Endometrial microvascular endothelial cells (primary cell): ENCODE measurements around the gene CDKL5. TPM values are rescaled to one million over a fixed set of nuclear protein-coding genes. Genes with fewer than 3 reads are reported as not detected.
"Not testable (repeated sequence)": the region's sequence is repeated elsewhere in the genome, so short reads cannot be mapped to it uniquely, and the experiment has no call there.

ENCODE experiments used
- in situ Hi-C: cut with HindIII; loops from 2 replicates; pipeline ENCODE4 v1.10.0; 2017; ENCODE audit warnings: low sequenced_read_pairs, low pct_unique_long_range_greater_than_20kb; ENCODE audit errors: inconsistent ontology term
- total RNA-seq: library from RNA; depleted of rRNA; stranded (reverse); fragments of >200 nt; gene quantifications from one replicate; pipeline ENCODE4 v1.2.3, GENCODE V29; 2015; ENCODE audit errors: inconsistent ontology term

Gene CDKL5
- total RNA-seq, result 0.93 TPM

GRCh38 chrX:18425199-18426003 lies at the start of gene CDKL5:
Gene CDKL5 (plus strand): TSS chrX:18425608. CDS start chrX:18507097, 81,489 bp downstream.
- in situ Hi-C loops, result no loop called here

GRCh38 chrX:18377796-18378195 lies 47.6 kb upstream of the CDKL5 start:
- in situ Hi-C loops, result no loop called here

GRCh38 chrX:18389966-18390365 lies 35.4 kb upstream of the CDKL5 start:
- in situ Hi-C loops, result no loop called here

- in situ Hi-C loops, result no loop called here
Measured at GRCh38 chrX:18390941-18391538, 34.4 kb upstream of the CDKL5 start.

GRCh38 chrX:18394477-18394876 lies 30.9 kb upstream of the CDKL5 start:
- in situ Hi-C loops, result no loop called here

GRCh38 chrX:18401848-18402213 lies 23.6 kb upstream of the CDKL5 start:
- in situ Hi-C loops, result no loop called here

GRCh38 chrX:18406531-18407266 lies 18.7 kb upstream of the CDKL5 start:
- in situ Hi-C loops, result no loop called here

GRCh38 chrX:18410038-18410437 lies 15.4 kb upstream of the CDKL5 start:
- in situ Hi-C loops, result no loop called here

GRCh38 chrX:18415386-18415785 lies 10.0 kb upstream of the CDKL5 start:
- in situ Hi-C loops, result no loop called here

- in situ Hi-C loops, result no loop called here
Measured at GRCh38 chrX:18422325-18422724, 3.1 kb upstream of the CDKL5 start.

- in situ Hi-C loops, result no loop called here
Measured at GRCh38 chrX:18422886-18423285, 2.5 kb upstream of the CDKL5 start.

- in situ Hi-C loops, result no loop called here
Measured at GRCh38 chrX:18424482-18425198, 768 bp upstream of the CDKL5 start.

GRCh38 chrX:18426004-18426320 lies 554 bp downstream of the CDKL5 start:
- in situ Hi-C loops, result no loop called here

GRCh38 chrX:18428006-18428405 lies 2.6 kb downstream of the CDKL5 start:
- in situ Hi-C loops, result no loop called here

GRCh38 chrX:18433288-18433687 lies 7.9 kb downstream of the CDKL5 start:
- in situ Hi-C loops, result not testable (repeated sequence)

- in situ Hi-C loops, result no loop called here
Measured at GRCh38 chrX:18434896-18435295, 9.5 kb downstream of the CDKL5 start.

- in situ Hi-C loops, result no loop called here
Measured at GRCh38 chrX:18436017-18436416, 10.6 kb downstream of the CDKL5 start.

GRCh38 chrX:18440835-18441234 lies 15.4 kb downstream of the CDKL5 start:
- in situ Hi-C loops, result no loop called here

- in situ Hi-C loops, result no loop called here
Measured at GRCh38 chrX:18441780-18442367, 16.5 kb downstream of the CDKL5 start.
